Stimulated activated CD4-positive, alpha-beta T cell treated with anti-CD3 and anti-CD28 coated beads, Interleukin-1b, Interleukin-23, amount 100 ng/mL, for 24 hours (primary cell): ENCODE data around the gene RASL10B.
"Not testable (repeated sequence)": the region's sequence is repeated elsewhere in the genome, so short reads cannot be mapped to it uniquely, and the experiment has no call there.

Experiments
- DNase-seq, 4 experiments: peaks; one replicate each; pipeline ENCODE4 v3.0.0-alpha.2; 2020; ENCODE audit warnings: low read depth in 4 of 4, low spot score in 1 of 4

RASL10B gene

GRCh38 chr17:35731239-35731916 lies at the start of gene RASL10B:
Gene RASL10B (plus strand): TSS chr17:35731639. CDS start chr17:35735185, 3,546 bp downstream.
- DNase-seq = peak in 3 of 4 experiments; percentile 29 to 45 (median 40)

GRCh38 chr17:35683591-35683990 lies 47.8 kb upstream of the RASL10B start:
- no peak for DNase-seq

- DNase-seq = no peak
These were observed 47.2 kb upstream of the RASL10B start for GRCh38 chr17:35684055-35684802.

- no peak for DNase-seq
These were observed 38.8 kb upstream of the RASL10B start for GRCh38 chr17:35692512-35693210.

GRCh38 chr17:35693662-35694061 lies 37.8 kb upstream of the RASL10B start:
- DNase-seq = no peak

- no peak for DNase-seq
These were observed 36.5 kb upstream of the RASL10B start for GRCh38 chr17:35694906-35695305.

- no peak for DNase-seq
These were observed 35.8 kb upstream of the RASL10B start for GRCh38 chr17:35695613-35696012.

- no peak for DNase-seq
These were observed 32.6 kb upstream of the RASL10B start for GRCh38 chr17:35698800-35699199.

GRCh38 chr17:35700150-35700549 lies 31.3 kb upstream of the RASL10B start:
- DNase-seq = no peak

- DNase-seq = no peak
These were observed 29.9 kb upstream of the RASL10B start for GRCh38 chr17:35701491-35701890.

GRCh38 chr17:35703308-35703707 lies 28.1 kb upstream of the RASL10B start:
- DNase-seq = not testable (repeated sequence)

- DNase-seq = no peak
These were observed 26.2 kb upstream of the RASL10B start for GRCh38 chr17:35705230-35705629.

GRCh38 chr17:35705705-35706104 lies 25.7 kb upstream of the RASL10B start:
- no peak for DNase-seq

- DNase-seq = no peak
These were observed 23.3 kb upstream of the RASL10B start for GRCh38 chr17:35708149-35708548.

- DNase-seq = no peak
These were observed 22.5 kb upstream of the RASL10B start for GRCh38 chr17:35708951-35709350.

GRCh38 chr17:35709874-35710273 lies 21.6 kb upstream of the RASL10B start:
- no peak for DNase-seq

GRCh38 chr17:35710950-35711349 lies 20.5 kb upstream of the RASL10B start:
- DNase-seq = no peak

GRCh38 chr17:35713069-35713728 lies 18.2 kb upstream of the RASL10B start:
- DNase-seq = no peak

GRCh38 chr17:35714988-35715387 lies 16.5 kb upstream of the RASL10B start:
- DNase-seq = no peak

GRCh38 chr17:35715416-35715815 lies 16.0 kb upstream of the RASL10B start:
- DNase-seq = no peak

- DNase-seq = no peak
These were observed 15.3 kb upstream of the RASL10B start for GRCh38 chr17:35716173-35716572.
